G401 (cell line): ENCODE results near the gene DCDC2. TPM values are rescaled to one million over a fixed set of nuclear protein-coding genes. Genes with fewer than 3 reads are reported as not detected.
A peak's percentile ranks its signal among the peaks of the same experiment; 100 is the strongest.
"Not testable (repeated sequence)": the region's sequence is repeated elsewhere in the genome, so short reads cannot be mapped to it uniquely, and the experiment has no call there.

Experiments
- DNase-seq: peaks from one replicate; pipeline ENCODE4 v3.0.0-alpha.2; 2015; ENCODE audit warnings: low spot score
- in situ Hi-C: cut with HindIII; loops from 2 replicates; pipeline ENCODE4 v1.10.0; 2016; ENCODE audit warnings: low sequenced_read_pairs, mixed read lengths
- total RNA-seq: library from RNA; depleted of rRNA; stranded (reverse); fragments of >200 nt; shearing (Covaris generic); gene quantifications from 2 replicates; pipeline ENCODE4 v1.2.3, GENCODE V29; 2014

DCDC2 gene
- total RNA-seq, 1 experiment from 2014 or later = not detected

DNA sequence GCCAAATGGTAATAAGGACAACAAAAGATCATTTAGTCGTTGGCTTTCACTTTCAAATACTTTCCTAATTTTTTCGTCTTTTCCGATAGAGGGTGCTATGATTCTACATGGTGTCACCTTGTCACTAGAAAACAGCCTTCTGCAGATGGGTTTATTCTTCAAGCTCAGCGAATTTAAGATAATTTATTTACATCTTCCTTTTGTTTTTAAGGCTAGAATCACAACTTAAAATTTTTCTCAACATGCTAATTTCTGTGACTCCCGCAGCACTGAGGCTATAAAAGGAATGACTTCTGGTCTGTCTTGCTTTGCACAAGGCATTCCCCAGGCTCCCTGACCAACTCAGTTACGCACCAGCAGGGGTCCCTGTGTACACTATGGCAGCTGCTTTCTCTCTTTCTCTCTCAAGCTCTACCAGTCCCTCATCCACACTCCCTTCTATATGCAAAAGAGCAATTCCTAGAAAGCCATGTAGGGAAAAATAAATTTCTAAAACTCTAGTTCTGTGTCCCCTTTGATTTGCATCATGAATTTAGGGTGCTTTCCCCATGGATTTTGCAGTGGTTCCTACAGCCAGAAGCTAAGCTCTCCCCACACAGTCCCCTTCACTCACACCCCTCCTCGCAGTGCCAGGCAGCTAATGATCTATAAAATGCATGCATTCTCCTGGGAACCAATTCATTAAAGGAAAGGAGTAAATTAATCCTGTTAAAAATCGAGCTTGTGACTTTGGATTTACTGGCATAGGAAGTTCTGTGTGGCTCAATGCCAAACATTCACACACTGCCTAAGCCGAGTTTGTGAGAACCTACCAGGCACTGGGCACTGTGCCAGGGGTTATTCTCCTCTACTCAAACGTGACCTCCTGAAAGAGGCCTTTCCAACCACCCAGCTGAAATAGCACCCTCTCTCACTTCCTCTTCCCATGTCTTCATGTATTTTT lies 74.5 kb downstream of the DCDC2 start:
- peak; percentile 29 for DNase-seq
- in situ Hi-C loops = no loop called here

DNA sequence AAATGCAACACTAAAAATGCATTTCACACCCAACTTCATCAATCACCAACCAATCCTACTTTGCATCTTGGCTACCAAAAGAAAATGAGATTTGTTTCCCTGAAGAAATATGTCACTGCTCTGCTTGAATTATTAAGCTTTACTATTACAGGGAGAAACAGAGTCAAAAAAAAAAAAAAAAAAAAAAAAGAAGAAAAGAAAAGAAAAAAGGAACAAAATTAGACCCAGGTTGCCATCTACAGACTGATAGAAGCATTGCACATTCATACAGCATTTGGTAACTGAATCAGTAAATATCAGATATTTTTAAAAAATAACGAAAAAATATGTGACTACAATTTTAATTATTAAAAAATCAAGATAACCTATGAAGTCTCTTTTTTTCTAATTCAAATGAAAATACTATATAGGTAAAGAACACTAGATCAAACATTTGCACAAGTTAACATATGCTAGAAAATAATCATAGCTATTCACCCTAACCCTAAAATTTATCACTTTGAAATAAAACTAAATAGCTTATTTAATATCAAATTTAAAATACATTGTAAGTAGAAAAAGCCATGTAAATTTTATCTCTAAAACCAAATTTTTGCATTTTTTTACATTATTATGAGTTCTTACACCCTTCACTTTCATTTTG lies 83.3 kb downstream of the DCDC2 start:
- no peak for DNase-seq
- in situ Hi-C loops = no loop called here

DNA sequence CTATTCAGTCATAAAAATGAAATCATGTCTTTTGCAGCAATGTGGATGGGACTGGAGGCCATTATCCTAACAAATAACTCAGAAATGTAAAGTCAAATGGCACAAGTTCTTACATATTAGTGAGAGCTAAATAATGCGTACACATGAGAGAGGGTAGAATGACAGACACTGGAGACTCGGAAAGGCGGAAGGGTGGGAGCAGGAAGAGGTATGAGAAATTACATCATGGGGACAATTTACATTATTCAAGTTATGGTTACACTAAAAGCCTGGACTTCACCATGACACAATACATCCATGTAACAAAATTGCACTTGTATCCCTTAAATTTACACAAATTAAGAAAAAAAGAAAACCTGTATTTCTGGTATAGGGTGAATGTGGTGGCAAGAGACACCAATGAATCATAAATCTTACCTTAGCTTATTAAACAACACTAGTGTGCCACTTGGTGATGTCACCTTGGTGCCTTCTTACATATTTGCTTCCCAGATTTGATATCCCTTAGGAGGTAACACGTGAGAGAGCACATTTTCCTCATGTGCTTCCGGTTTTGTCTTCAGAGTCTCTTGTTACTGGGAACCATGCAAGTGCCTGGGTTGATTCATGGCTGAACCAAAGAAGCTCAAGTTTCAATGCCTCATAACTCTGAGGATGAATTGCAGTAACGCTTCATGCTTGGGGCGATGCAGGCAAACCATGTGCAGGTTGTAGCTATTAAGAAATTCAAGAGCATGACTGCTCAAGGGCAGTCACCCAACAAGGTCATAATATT lies 84.6 kb downstream of the DCDC2 start:
- in situ Hi-C loops = no loop called here

DNA sequence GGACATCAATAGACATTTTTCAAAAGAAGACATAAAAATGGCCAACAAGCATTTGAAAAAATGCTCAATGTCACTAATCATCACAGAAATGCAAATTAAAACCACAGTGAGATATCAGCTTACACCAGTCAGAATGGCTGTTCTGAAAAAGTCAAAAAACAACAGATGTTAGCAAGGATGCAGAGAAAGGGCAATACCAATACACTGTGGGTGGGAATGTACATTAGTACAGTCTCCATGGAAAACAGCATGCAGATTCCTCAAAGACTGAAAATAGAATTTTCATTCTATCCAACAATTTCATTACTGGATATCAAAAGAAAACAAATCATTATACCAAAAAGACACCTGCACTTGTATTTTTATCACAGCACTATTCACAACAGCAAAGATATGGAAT lies 85.3 kb downstream of the DCDC2 start:
- DNase-seq = no peak
- in situ Hi-C loops = no loop called here

More for the DNA sequence above, 84.6 kb downstream of the DCDC2 start:
- DNase-seq = no peak

DNA sequence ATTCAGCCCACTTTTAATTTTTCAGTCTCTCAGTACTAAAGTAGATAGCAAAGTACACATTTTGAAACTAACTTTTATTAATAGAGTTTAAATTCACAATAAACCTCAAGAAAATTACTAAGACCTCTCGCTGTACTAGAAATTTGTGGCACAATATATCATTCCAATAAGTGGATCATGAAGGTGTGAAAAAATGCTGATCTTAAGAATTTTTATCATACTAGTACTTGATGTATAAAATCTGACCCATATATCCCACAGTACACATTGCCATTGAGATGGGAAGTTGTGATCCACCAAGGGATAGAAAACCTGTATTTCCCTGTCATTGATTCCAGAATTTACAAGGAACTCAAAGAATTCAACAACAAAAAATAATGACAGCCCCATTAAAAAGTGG lies 85.7 kb downstream of the DCDC2 start:
- no peak for DNase-seq
- in situ Hi-C loops = no loop called here

DNA sequence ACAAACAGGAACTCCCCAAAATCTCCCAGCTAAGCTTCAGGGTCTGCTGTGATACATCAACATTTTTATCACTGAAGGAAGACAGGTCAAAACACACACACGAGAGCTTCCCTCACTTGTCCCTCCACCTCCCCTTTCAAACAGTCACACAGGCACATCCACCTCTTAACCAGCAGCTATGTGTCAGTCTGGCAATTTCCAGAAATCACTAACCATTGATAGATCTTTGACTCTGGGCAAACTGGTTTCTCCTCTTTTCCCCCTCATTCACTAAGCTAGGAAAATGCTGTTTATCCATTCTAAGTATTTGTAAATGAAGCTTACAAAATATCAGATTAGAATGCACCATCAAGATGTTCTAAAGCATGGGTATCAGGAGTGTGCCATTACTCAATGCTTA lies 87.8 kb downstream of the DCDC2 start:
- in situ Hi-C loops = no loop called here
- no peak for DNase-seq

DNA sequence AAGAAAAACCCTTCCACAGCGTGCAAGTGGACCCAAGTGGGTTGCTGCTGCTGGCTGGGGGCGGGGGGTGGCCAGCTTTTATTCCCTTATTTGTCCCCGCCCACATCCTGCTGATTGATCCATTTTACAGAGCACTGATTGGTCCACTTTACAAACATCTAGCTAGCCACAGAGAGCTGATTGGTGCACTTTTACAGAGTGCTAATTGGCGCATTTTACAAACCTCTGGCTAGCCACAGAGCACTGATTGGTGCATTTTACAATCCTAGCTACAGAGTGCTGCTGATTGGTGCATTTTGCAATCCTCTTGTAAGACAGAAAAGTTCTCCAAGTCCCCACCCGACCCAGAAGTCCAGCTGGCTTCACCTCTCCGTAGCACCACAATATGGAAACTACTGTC lies 99.6 kb downstream of the DCDC2 start:
- DNase-seq, in situ Hi-C loops: not testable (repeated sequence)

DNA sequence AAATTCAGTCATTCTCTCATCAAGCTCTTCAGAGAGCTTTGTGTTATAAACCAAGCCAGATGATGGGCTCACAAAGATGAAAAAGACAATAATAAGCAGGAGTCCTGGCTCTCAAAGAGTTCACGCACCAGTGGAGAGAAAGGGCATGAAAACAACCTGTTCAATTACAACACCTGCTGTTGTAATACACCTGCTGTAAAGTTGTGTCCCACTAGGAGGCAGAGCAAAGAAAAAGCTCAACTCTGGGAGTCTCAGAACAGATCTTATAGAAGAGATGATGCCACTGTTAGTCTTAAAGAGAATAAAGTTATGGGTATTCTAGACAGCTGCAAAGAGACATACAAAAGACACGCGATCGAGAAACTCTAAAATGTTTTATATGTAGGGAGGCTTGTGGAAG lies 100.6 kb downstream of the DCDC2 start:
- DNase-seq = no peak
- in situ Hi-C loops = no loop called here

DNA sequence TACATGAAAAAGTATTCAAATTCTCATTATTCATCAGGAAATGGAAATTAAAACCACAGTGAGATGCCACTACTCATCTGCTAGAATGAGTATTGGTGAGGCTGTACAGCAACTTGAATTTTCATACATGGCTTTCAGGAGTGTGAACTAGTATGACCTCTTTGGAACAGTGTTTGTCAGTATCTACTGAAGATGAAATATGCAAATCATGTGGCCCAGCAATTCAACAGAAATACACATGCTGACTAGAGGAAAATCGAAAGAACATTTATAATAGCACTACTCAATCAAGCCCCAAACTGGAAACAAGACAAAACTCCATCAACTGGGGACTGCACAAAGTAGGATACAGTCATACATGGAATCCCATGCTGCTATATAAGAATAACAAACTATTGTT lies 102.2 kb downstream of the DCDC2 start:
- in situ Hi-C loops = no loop called here
- DNase-seq = no peak

DNA sequence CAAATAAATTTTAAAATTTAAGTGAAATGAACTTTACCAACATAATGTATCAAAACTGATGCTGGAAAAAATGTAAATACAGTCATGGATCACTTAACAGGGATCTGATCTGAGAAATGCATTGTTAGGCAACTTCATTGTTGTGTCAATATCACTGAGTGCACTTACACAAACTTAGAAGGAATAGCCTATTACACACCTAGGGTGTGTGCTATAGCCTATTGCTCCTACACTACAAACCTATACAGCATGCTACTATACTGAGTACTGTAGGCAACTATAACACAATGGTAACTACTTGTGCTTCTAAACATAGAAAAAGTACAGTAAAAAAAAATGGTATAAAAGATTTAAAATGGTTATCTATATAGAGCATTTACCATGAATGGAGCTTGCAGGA lies 104.5 kb downstream of the DCDC2 start:
- in situ Hi-C loops = no loop called here
- no peak for DNase-seq

DNA sequence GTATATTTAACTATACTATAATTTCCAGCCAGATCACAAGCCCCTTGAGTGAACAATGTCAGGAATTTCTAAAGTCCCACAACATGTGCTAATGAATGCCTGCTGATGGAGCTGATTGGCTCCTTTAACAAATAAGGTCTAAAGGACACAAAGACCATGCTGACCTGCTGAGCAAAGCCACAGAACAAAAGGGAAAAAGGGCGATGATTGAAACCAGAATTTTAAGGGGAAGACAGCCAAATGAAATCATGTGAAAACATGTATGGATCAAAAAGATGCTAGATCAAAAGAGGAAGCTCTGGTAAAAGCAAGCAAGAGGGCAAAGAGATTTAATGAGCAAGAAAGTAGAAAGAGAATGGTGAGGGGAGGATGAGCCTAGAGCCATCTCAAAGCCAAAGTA lies 105.6 kb downstream of the DCDC2 start:
- DNase-seq = no peak
- in situ Hi-C loops = no loop called here

DNA sequence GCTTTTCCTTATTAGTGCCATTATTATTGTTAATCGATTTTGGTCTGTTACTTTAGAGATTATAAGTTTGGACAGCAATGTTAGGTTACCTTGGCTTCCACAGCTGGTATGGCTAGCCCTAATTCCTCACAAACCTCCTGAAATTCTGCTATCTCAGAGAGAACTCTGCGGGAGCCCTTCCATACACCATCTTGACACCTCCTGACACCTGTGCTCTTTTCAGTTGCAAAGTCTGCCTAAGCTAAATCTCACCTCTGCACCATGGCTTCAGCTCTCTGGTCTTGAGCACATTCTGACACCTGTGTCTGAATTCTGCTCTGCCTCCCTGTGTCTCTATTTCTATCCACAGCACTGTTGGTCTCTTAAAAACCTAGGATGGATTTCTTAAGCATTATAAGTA lies 106.5 kb downstream of the DCDC2 start:
- in situ Hi-C loops = no loop called here
- DNase-seq = no peak

DNA sequence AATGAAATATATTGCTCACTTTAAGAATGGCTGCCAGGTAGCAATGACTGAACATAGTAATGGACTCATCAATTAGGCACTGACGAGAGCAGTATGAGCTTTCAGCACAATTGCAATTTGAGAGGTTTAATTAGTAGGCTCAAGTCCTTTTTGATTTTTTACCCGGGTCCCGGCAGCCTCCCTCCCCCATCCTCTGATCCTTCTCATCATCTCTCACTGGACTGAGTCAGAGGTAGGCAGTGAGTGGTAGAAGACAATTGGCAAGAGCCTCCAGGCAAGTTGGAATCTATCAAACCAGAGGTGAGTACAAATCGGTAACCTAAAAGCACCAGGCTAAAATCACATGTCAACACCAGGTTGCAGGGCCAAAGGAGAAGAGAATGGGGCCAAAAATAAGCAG lies 107.9 kb downstream of the DCDC2 start:
- in situ Hi-C loops = no loop called here
- no peak for DNase-seq

DNA sequence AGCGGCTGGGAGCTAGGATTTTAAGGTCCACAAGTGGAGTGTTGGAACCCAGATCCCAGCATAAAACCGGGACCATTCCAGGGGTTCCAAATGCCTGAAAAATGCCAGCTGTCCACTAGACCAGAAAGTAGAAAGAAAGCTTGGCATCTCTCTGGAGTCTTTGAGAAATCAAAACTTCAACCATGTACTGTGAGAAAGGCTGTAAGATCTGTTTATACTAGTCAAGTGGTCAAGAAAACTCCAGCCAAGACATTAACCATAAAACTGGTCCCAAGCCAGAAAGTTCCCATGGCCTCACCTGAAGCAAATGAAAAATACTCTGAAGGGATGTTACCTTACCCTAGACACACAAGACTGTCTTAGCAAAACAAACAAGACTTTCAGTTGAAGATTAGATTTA lies 112.6 kb downstream of the DCDC2 start:
- DNase-seq = no peak
- in situ Hi-C loops = no loop called here

DNA sequence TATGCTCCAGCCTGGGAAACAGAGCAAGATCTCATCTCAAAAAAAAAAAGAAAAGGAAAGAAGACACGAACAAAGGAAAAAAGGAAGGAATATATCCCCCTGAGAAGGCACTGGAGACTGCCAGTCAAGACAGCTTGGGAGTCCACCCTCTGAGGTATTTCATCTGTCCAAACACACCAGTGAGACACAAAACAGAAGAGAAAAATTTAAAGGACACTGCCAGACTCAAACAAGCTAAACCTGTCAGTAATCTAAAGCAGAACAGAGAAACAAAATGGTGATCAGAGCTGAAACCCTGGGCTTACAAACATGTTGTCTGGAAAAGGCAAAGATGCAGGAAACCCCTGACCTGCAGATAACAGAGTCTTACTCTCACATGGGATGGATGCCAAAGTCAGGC lies 114.9 kb downstream of the DCDC2 start:
- DNase-seq = no peak
- in situ Hi-C loops = no loop called here

DNA sequence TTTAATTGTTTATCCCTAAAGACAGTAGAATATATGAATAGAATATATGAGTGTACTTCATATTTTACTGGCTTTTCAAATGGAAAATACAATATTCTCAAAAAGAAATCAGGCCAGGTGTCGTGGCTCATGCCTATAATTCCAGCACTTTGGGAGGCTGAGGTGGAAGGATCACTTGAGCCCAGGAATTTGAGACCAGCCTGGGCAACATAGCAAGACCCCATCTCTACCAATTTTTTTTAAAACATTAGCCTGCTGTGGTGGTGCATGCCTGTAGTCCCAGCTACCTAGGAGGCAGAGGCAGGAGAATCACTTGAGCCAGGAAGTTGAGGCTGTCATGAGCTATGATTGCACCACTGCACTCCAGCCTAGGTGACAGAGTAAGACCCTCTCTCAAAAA lies 116.1 kb downstream of the DCDC2 start:
- DNase-seq, in situ Hi-C loops: not testable (repeated sequence)

DNA sequence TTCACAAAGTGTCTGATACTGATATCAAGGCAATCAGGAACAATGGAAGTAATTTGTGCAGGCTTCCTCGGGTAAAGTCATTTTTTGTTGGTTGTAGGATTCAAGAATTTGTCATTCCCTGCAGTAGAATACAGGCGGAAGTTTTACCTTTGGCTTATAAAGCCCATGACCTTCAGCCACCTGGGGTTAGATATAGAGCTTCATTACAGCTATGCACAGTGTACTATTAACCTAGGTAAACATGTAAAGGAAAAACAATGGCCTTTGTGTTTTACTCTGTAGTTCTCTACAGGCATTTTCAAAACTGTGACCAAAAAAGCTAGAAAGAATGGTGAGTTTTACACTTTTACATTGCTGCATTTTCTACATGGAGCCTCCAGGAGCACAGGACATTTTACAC lies 116.9 kb downstream of the DCDC2 start:
- in situ Hi-C loops = no loop called here
- DNase-seq = no peak

DNA sequence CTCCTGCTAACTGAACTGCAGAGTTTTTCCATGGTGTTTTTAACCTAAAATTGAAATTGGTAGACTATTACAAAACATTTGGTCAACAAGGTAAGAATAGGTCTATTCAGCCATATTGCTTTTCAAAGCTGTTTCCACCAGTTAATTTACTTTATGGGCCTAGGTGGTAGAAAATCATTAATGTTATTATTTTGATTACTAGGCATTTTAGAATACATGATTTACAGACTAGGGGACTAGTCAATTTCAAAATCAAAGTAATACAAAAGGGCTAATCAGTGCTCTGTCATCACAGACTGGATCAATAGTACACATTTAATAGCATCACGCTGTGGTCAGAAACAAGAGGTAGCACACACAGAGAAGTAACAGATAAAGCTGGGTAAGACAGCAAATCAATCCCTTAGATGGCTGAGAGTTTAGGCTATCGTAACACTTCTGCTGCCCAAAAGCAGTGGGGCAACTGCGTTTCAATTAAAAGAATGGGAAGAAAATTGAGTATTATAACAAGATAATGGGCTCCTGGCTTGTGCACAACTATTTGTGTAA lies 117.4 kb downstream of the DCDC2 start:
- DNase-seq = no peak
- in situ Hi-C loops = no loop called here

DNA sequence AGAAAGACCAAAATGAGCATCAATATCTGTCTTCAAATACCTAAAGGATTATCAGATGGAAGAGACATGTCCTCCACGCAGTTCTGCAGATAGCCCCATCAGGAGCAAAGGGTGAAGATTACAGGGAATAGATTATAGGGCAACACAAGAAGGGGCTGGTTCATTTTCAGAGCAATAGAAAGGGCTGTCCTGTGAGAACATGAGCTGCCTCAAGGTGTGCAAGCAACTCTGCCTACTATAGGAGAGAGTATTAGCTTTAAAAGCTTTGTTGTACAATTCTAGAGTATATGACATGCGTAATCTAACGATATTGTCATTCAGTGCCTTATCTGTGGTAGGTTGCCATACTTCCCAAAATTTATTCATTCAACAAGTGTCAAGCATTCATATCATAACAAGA lies 119.2 kb downstream of the DCDC2 start:
- in situ Hi-C loops = no loop called here

DNA sequence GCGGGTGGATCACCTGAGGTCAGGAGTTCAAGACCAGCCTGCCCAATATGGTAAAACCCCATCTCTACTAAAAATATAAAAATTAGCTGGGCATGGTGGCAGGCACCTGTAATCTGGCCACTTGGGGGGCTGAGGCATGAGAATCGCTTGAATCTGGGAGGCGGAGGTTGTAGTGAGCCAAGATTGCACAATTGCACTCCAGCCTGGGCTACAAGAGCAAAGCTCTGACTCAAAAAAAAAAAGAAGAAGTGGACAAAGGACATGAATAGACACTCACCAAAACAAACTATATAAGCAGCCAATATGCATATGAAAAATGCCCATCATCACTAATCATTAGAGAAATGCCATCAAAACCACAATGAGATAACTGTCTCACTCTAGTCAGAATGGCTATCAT lies 121.1 kb downstream of the DCDC2 start:
- not testable (repeated sequence) for DNase-seq

More for the DNA sequence above, 119.2 kb downstream of the DCDC2 start:
- no peak for DNase-seq

More for the DNA sequence above, 121.1 kb downstream of the DCDC2 start:
- in situ Hi-C loops = not testable (repeated sequence)
